Peyer's patch (tissue), 4 donors: ENCODE results near the gene OCA2.

Source experiments
- POLR2A ChIP-seq, 2 donors: fragments of 450-650 bp; IDR thresholded peaks; one replicate each; pipeline ENCODE4 v1.5.1; 2017; ENCODE audit warnings: antibody characterized with exemption in 2 of 2, mild to moderate bottlenecking in 2 of 2, moderate library complexity in 2 of 2
- TF ChIP-seq, protein P1 (sequence below), 6 experiments: fragments of 450-650 bp in 4 of 6; fragments of 200-600 bp in 2 of 6; sonication (generic) in 1 of 6; IDR thresholded peaks; one replicate each; pipeline ENCODE4 v1.5.1; 2017 to 2019; ENCODE audit warnings: antibody characterized with exemption in 6 of 6, mild to moderate bottlenecking in 3 of 6, moderate library complexity in 1 of 6

DNA sequence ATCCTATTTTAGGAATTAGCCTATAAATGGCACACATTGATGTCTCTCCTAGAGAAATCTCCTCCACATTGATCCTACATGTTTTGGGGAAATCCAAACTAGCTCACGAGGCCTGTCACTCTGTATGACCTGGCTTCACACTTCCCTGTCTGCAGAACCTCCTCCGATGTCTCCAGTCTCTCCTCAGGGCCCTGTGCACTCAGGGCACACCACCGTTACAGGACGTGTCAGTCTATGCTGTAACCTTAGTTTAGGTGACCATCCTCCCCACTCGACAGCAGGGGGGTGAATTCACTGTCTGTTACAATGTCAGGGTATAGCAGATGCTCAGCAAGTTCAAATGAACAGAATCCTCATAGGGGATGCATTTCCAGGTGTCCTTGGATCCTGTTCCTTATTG, 249.1 kb downstream of the OCA2 start:
- TF ChIP-seq, protein P1, sequence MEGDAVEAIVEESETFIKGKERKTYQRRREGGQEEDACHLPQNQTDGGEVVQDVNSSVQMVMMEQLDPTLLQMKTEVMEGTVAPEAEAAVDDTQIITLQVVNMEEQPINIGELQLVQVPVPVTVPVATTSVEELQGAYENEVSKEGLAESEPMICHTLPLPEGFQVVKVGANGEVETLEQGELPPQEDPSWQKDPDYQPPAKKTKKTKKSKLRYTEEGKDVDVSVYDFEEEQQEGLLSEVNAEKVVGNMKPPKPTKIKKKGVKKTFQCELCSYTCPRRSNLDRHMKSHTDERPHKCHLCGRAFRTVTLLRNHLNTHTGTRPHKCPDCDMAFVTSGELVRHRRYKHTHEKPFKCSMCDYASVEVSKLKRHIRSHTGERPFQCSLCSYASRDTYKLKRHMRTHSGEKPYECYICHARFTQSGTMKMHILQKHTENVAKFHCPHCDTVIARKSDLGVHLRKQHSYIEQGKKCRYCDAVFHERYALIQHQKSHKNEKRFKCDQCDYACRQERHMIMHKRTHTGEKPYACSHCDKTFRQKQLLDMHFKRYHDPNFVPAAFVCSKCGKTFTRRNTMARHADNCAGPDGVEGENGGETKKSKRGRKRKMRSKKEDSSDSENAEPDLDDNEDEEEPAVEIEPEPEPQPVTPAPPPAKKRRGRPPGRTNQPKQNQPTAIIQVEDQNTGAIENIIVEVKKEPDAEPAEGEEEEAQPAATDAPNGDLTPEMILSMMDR (IDR thresholded peaks at IDR 0.05) = no peak
- no peak for TF ChIP-seq POLR2A (IDR thresholded peaks at IDR 0.05)
